Measurements from ENCODE around the gene MAP7D1. TPM values are rescaled to one million over a fixed set of nuclear protein-coding genes. Genes with fewer than 3 reads are reported as not detected.
A peak's percentile ranks its signal among the peaks of the same experiment; 100 is the strongest.

MAP7D1 gene
- total RNA-seq, 3 donors from 2014 or later, result 67.4 to 78.0 (median 68.6) TPM

DNA sequence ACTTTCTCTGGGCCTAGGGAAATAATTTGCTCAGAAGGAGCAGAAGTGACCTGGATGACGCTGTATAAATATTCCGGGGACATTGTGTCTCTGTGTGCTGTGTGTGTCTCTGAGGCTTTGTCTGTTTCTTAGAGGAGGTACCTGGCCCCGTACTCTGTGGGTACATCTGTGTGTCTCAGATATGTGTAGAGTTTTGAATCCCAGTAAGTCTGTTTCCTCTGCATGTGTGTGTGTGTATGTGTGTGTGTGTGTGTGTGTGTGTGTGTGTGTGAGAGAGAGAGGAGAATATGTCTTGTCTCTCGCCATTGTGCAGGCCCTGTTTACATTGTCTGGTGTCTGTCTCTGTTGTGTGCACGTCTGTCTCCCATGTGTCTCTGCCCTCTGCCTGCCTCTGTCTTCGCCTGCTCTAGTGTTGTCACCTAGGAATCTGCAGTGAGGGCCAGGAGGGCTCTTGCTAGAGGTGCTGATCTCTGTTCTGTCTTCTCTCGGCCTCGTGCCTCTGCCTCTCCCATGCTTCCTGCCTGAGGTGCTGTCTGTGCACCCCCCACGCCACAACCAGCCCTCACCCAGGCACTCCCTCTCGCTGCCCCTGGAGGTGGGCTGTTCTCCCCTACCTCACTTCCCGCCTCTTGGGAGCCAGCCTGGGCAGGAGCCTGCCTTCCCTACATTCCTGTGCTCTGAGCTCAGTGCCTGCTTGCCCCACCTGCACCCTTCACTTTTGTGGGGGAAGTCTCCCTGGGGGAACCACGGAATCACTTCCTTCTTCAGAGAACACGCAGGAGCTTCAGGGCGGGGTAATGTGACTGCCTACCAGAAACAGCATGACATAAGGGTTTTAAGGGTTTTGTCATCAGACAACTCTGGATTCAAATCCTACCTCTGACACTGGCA is 5.9 kb downstream of the MAP7D1 start:
- H3K36me3 ChIP-seq, result no peaks in the 10 kb centered on the region
- peaks cover 34 to 47% of the 10 kb centered on the region in 2 donors for H3K4me1 ChIP-seq
- intact Hi-C loops (cut with DNase I; ENCODE audit: low total_unique reads), result no loop called here
- H3K27me3 ChIP-seq, result no peaks in the 10 kb centered on the region
- peak overlapping the region in 2 of 3 donors; percentile 42 to 70 for H3K4me3 ChIP-seq
- H3K9me3 ChIP-seq, result no peaks in the 10 kb centered on the region
- peak overlapping the region; percentile 93 to 99 for H3K27ac ChIP-seq
- TF ChIP-seq POLR2AphosphoS5 (IDR thresholded peaks at IDR 0.05) (peak in 2 of 3 donors; percentile 56 to 68), POLR2A (IDR thresholded peaks at IDR 0.05) (no peak)
- TF ChIP-seq, protein P1, sequence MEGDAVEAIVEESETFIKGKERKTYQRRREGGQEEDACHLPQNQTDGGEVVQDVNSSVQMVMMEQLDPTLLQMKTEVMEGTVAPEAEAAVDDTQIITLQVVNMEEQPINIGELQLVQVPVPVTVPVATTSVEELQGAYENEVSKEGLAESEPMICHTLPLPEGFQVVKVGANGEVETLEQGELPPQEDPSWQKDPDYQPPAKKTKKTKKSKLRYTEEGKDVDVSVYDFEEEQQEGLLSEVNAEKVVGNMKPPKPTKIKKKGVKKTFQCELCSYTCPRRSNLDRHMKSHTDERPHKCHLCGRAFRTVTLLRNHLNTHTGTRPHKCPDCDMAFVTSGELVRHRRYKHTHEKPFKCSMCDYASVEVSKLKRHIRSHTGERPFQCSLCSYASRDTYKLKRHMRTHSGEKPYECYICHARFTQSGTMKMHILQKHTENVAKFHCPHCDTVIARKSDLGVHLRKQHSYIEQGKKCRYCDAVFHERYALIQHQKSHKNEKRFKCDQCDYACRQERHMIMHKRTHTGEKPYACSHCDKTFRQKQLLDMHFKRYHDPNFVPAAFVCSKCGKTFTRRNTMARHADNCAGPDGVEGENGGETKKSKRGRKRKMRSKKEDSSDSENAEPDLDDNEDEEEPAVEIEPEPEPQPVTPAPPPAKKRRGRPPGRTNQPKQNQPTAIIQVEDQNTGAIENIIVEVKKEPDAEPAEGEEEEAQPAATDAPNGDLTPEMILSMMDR (IDR thresholded peaks at IDR 0.05), result no peak
- DNase-seq (ENCODE audit: low spot score in 2 of 2), result peak in 1 of 2 donors; percentile 93

DNA sequence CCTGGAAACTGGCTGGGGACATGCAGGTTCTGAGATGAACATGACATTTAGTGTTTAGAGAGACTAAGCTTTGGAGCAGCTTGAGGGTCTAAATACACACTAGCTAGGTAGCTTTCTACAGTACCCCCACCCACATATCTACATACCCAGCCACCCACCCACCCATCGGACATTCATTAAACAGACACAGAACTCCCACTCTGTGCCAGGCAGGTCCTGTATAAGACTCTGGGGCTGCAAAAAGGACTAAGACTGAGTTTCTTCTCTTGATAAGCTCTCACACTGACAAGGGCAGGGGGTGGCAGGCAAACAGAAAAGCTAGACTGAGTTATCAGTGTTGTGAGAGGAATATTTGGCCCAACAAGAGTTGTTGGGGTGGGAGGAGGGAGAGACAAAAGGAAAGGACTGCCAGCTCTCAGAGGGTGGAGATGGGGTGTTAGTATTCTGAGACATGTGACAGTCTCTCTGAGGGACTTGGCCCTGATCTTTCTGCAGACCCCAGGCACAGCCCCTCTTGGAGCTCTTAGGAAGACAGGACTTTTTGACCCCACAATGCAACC is 6.8 kb downstream of the MAP7D1 start:
- no peaks in the 10 kb centered on the region for H3K36me3 ChIP-seq
- no peak for DNase-seq (ENCODE audit: low spot score in 2 of 2)
- intact Hi-C loops (cut with DNase I; ENCODE audit: low total_unique reads), result no loop called here
- peaks cover 29 to 45% of the 10 kb centered on the region in 2 donors for H3K4me1 ChIP-seq
- no peaks in the 10 kb centered on the region for H3K27me3 ChIP-seq
- H3K27ac ChIP-seq, result peak overlapping the region; percentile 93 to 99
- TF ChIP-seq, protein P1 (IDR thresholded peaks at IDR 0.05), result no peak
- TF ChIP-seq POLR2AphosphoS5 (IDR thresholded peaks at IDR 0.05) (no peak), POLR2A (IDR thresholded peaks at IDR 0.05) (no peak)
- H3K4me3 ChIP-seq, result peak overlapping the region in 1 of 3 donors; percentile 70
- H3K9me3 ChIP-seq, result no peaks in the 10 kb centered on the region

DNA sequence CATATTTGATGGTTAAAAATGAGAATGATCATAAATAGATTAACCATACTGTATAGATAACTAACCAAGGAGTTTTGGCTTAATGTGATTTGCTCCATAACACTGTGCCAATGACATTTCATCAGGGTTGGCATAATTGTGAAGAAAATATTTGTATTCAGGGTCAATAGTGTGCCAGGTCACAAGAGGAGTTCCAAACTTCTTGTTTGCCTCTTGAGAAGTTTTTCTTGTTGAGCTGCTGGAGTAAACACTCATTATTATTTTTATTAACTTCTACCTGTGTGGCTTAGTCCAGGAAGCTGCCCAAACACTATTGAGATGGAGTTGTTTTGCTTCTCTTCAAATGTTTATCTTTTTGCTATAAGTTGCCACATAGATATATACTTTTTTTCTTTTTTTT is 7.5 kb downstream of the MAP7D1 start:
- TF ChIP-seq POLR2A (IDR thresholded peaks at IDR 0.05), result no peak
- TF ChIP-seq, protein P1 (IDR thresholded peaks at IDR 0.05), result no peak
- no peak for TF ChIP-seq POLR2AphosphoS5 (IDR thresholded peaks at IDR 0.05)
- Histone ChIP-seq H3K4me1 (peaks cover 28 to 38% of the 10 kb centered on the region in 2 donors), H3K9me3 (no peaks in the 10 kb centered on the region), H3K27me3 (no peaks in the 10 kb centered on the region), H3K36me3 (no peaks in the 10 kb centered on the region), H3K27ac (peak overlapping the region; percentile 93 to 99), H3K4me3 (no peak overlapping the region)
- intact Hi-C loops (cut with DNase I; ENCODE audit: low total_unique reads), result no loop called here
- no peak for DNase-seq (ENCODE audit: low spot score in 2 of 2)

DNA sequence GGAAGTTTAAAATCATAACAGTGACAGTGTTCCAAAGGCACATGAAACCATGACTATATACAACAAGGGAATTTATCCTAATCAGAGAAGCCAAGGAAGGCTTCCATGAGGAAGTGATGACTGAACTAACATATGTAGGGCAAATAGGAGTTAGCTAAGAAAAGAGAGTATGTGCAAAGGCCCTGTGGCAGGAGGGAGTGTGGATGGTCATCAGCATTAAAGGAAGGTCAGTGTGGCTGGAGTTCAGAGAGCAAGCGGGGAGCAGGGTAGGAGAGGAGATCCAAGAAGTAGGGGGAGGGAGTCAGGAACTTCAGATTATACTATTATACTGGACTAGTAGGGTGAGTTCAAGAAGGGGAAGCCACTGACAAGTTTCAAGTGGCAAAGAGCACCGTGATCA is 8.4 kb downstream of the MAP7D1 start:
- Histone ChIP-seq H3K4me3 (no peak overlapping the region), H3K9me3 (no peaks in the 10 kb centered on the region), H3K4me1 (peaks cover 26 to 30% of the 10 kb centered on the region in 2 donors), H3K27ac (peak overlapping the region; percentile 62 to 93), H3K27me3 (no peaks in the 10 kb centered on the region), H3K36me3 (no peaks in the 10 kb centered on the region)
- TF ChIP-seq POLR2AphosphoS5 (IDR thresholded peaks at IDR 0.05), result no peak
- no peak for TF ChIP-seq POLR2A (IDR thresholded peaks at IDR 0.05)
- TF ChIP-seq, protein P1 (IDR thresholded peaks at IDR 0.05), result no peak
- intact Hi-C loops (cut with DNase I; ENCODE audit: low total_unique reads), result no loop called here
- DNase-seq (ENCODE audit: low spot score in 2 of 2), result no peak

DNA sequence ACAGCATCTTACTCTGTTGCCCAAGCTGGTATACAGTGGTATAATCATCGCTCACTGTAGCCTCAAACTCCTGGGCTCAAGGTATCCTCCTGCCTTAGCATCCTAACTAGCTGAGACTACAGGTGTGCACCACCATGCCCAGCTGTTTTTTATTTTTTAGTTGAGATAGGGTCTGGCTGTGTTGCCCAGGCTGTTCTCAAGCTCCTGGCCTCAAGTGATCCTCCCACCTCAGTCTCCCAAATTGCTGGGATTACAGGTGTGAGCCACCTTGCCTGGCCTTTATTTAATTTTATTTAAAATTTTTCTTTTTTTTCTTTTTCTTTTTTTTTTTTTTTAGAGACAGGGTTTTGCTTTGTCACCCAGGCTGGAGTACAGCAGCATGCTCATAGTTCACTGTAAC is 9.2 kb downstream of the MAP7D1 start:
- H3K36me3 ChIP-seq, result no peaks in the 10 kb centered on the region
- H3K27me3 ChIP-seq, result no peaks in the 10 kb centered on the region
- TF ChIP-seq, protein P1 (IDR thresholded peaks at IDR 0.05), result no peak
- TF ChIP-seq POLR2AphosphoS5 (IDR thresholded peaks at IDR 0.05), result no peak
- TF ChIP-seq POLR2A (IDR thresholded peaks at IDR 0.05), result no peak
- peaks cover 18 to 22% of the 10 kb centered on the region in 2 donors for H3K4me1 ChIP-seq
- H3K27ac ChIP-seq, result peak overlapping the region in 1 of 2 donors; percentile 93
- no peak for DNase-seq (ENCODE audit: low spot score in 2 of 2)
- no peaks in the 10 kb centered on the region for H3K9me3 ChIP-seq
- no peak overlapping the region for H3K4me3 ChIP-seq
- intact Hi-C loops (cut with DNase I; ENCODE audit: low total_unique reads), result no loop called here
